Measurements from ENCODE around the gene STMN3.

The STMN3 gene

GRCh38 chr20:63691711-63692435 is 38.6 kb upstream of the STMN3 start:
- no peak for DNase-seq

DNA sequence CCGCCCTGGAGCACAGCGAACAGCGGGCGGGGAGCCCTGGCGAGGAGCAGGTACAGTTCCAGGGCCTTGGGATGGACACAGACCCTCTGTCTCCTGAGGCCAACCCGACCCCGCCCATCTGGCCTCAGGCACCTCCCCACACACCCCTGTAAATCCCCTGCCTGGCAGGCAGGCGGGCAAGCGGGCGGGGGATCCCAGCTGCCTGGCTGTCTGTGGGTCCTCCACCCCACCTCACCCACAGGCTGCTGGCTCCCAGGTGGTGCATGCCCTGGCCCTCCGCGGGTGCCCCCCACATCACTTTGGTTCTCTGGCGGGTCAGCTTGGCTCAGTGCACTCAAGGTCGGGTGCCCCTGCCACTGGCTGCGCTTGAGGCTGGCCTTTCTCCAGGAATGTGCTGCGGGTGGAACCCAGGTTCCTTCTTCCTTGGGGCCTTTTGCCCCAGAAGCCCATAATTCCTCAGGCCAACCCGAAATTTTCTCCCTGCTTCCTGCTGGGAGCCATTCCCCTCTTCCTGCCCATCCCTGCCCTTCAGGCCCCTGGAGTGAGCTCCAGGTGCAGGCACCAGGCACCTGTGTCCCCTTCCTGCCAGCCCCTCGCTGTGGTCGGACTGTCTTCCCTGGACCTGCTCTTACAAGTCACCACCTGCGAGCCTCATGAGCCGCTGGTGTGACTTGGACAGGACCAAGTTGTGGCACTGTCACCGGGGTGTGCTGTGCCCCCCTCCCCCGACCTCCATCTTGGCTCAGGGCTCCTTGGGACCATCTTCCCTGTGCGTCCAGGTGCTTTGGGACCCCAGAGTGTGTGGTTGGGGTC is 37.9 kb upstream of the STMN3 start:
- DNase-seq: no peak

DNA sequence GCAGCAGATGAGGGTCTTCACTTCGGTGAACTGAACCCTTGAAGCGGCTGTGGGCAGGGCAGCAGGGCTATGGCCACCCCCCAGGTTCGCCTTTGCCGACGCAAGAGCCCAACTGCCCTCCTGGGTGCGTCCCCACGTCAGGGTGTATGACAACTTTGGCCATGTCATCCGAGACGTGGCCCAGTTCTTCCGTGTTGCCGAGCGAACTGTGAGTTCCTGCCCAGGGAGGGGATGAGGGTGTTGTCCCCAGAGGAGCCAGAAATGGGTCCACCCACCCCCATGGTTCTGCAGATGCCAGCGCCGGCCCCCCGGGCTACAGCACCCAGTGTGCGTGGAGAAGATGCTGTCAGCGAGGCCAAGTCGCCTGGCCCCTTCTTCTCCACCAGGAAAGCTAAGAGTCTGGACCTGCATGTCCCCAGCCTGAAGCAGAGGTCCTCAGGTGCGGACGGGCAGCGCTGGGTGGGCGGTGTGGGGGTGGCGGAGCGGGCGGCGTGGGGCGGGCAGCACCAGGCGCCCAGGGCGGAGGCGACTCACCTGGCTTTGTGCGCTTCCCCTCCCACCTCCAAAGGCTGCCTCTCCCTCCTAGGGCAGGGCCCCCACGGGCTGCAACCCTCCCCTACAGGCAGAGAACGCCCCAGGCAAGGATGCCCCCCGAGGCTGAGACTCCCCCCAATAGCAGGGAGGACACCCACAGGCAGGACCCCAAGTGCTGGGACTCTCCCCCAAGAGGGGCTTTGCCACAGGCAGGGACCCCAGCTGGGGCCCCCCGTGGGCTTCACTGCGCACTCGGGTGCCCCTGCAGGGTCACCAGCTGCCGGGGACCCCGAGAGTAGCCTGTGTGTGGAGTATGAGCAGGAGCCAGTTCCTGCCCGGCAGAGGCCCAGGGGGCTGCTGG is 37.0 kb upstream of the STMN3 start:
- no peak for DNase-seq

DNA sequence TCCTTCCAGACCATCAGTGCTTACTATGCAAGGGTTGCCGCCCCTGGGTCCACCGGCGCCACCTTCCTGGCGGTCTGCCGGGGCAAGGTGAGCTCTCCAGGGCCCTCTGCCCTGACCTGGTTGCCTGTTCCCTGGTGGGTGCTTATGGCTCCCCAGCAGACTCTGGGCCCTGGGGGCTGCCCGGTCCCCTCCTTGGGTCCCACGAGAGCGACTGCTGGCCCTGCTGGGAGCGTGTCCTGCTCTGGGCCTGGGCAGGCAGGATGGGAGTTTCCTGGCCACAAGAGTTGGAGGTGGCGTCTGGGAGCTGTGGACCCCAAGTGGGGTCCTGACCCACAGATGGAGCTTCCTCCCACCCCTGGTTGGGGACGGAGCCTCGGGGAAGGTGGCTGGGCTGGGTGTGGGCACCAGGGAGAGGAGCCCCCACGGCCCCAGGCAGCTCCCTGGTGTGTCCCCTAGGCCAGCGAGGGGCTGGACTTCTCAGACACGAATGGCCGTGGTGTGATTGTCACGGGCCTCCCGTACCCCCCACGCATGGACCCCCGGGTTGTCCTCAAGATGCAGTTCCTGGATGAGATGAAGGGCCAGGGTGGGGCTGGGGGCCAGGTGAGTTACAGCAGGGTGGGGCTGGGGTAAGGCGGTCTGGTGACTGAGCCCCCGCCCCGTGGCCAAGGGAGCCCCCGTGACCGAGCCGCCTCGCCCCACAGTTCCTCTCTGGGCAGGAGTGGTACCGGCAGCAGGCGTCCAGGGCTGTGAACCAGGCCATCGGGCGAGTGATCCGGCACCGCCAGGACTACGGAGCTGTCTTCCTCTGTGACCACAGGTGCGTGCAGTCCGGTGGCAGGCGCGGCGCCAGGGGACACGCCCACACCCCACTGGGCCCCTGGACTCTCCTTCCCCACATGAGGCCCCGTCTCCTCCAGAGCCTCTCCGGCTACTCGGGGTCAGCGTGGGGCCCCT is 36.1 kb upstream of the STMN3 start:
- DNase-seq: no peak

- DNase-seq: no peak
These were observed 35.2 kb upstream of the STMN3 start for GRCh38 chr20:63688228-63689045.

- no peak for DNase-seq
These were observed 34.4 kb upstream of the STMN3 start for GRCh38 chr20:63687419-63688178.

GRCh38 chr20:63686492-63687321 is 33.5 kb upstream of the STMN3 start:
- peak; percentile 46 for DNase-seq

- DNase-seq: no peak
These were observed 32.9 kb upstream of the STMN3 start for GRCh38 chr20:63686094-63686491.

- DNase-seq: no peak
These were observed 32.2 kb upstream of the STMN3 start for GRCh38 chr20:63685269-63686026.

DNA sequence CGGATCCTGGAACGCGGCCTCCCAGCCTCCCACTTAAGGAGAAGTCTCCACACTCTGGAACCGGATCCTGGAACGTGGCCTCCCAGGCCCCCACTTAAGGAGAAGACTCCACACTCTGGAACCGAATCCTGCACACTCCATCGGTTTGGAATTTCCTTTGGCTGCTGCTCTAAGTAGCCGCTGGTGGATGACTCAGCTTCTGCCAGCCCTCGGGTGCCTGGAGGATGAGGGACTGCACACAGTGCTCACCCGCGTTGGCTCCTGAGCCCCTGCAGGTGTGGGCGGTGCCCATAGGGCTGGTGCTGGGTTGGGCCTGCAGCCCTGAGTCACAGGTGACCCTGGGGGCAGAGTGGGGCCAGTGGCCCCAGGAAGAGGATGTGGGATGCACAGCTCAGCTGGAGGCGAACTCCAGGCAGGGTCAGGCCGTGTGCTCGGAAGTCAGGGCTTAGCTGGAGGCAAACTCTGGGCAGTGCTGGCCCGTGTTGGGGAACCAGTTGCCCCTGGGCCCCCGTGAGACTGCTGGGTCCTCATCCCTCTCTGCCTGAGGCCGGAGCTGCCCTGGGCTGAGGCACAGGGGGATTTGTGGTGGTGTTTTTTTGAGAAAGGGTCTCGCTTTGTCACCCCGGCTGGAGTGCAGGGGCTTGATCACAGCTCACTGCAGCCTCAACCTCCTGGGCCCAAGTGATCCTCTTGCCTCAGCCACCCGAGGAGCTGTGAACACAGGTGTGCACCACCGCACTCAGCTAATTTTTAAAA is 29.3 kb upstream of the STMN3 start:
- no peak for DNase-seq

DNA sequence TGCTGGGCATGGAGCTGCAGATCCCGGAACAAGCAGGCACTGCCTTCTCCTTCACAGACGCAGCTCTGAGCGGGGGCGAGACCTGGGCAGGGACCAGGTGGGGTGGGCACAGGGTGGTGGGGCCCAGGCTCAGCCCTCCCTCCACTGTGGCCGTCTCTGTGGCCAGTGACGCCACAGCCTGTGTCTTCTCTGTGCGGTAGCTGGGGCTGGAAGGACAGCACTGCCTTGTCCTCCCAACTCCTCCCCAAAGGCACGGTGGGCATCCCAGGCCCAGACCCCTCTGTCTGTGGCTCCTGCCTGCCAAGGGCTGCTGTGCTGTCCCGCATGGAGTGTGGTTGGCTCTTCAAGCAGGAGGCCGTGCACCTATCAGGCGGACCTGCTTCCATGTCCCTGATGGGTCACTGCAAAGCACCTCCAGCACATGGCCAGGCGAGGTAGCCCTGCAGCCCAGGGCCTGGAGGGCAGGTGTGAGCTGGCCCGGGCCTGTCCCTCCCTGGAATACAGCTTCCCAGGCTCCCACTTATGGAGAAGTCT is 28.5 kb upstream of the STMN3 start:
- DNase-seq: no peak

DNA sequence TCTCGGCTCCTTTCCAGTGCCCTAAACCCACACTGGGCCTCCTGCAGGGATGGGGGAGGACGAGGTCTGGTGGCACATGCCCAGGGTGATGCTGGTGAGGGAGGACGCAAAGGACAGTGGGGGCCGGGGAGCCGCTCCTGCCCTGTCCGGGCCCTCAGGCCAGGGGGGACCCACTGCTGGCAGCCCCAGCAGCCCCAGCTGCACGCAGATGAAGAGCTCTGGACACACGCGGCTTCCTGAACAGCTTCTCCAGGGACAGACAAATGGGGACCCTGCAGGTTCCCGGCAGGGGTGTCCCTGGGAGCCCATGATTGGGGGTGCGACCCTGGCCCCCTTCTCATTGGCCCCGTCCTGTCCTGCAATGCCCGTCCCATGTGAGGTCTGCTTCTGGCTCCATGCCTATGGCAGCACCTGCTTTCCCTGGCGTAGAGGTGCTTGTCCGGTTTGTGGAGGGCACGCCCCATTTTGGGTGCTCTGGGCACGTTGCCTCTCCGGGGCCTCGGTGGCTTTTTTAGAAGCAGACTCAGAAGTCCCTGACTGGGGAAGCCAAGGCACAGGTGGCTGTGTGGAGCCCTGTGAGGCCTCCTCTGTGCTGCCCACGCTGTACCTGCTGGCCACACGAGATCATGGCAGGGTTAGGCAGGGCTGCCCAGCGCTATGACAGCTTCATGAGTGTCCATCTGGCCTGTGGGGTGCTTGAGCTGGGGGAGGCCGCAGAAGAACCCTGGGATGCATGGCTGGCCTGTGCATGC is 27.8 kb upstream of the STMN3 start:
- no peak for DNase-seq

GRCh38 chr20:63680427-63680826 is 27.2 kb upstream of the STMN3 start:
- no peak for DNase-seq

- no peak for DNase-seq
These were observed 26.6 kb upstream of the STMN3 start for GRCh38 chr20:63679799-63680305.

GRCh38 chr20:63678667-63679465 is 25.6 kb upstream of the STMN3 start:
- no peak for DNase-seq

DNA sequence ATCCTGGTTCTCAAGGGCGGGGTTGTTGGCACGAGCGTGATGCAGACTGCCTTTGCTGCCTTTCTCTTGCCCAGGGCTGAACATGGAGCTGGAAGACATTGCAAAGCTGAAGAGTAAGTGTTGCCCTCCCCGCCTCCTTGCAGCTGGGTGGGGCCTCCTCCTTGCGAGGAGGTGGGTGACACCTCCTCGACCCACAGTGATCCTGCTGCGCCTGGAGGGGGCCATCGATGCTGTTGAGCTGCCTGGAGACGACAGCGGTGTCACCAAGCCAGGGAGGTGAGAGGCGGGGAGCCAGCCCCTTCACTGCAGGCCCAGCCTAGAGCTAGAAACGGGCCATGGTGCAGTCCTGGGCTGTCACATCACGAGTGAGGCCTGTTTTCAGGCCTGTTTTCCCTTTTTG is 24.8 kb upstream of the STMN3 start:
- no peak for DNase-seq
